Esophagus muscularis mucosa (tissue), 4 donors: ENCODE data around the gene C11orf65.

Experiments used
- CTCF ChIP-seq, 3 experiments: fragments of 200-600 bp in 2 of 3; fragments of 450-650 bp in 1 of 3; sonication (generic) in 2 of 3; IDR thresholded peaks; one replicate each; pipeline ENCODE4 v1.5.1; 2017 to 2019; ENCODE audit warnings: antibody characterized with exemption in 3 of 3, mild to moderate bottlenecking in 2 of 3, moderate library complexity in 1 of 3
- EP300 ChIP-seq: sonication (generic); formaldehyde crosslinking; IDR thresholded peaks from one replicate; pipeline ENCODE4 v1.6.1; 2017; ENCODE audit warnings: antibody characterized with exemption
- POLR2A ChIP-seq: fragments of 450-650 bp; IDR thresholded peaks from one replicate; pipeline ENCODE4 v1.6.1; 2017; ENCODE audit warnings: antibody characterized with exemption, moderate library complexity, mild to moderate bottlenecking, low read depth
- POLR2AphosphoS5 ChIP-seq, 2 donors: sonication (generic); formaldehyde crosslinking; IDR thresholded peaks; one replicate each; pipeline ENCODE4 v1.6.1; 2017; ENCODE audit warnings: antibody characterized with exemption in 2 of 2

GRCh38 chr11:108405706-108406105, 61.6 kb downstream of the C11orf65 start:
- TF ChIP-seq POLR2A: no peak
- TF ChIP-seq POLR2AphosphoS5 (IDR thresholded peaks at IDR 0.05): no peak
- no peak for TF ChIP-seq CTCF (IDR thresholded peaks at IDR 0.05)
- TF ChIP-seq EP300: no peak
